ENCODE results near the gene ARHGEF17. TPM values are rescaled to one million over a fixed set of nuclear protein-coding genes. Genes with fewer than 3 reads are reported as not detected.

The ARHGEF17 gene
- total RNA-seq, 1 donor from 2014 or later: 51.5 TPM

- intact Hi-C loops (cut with DNase I): loop anchor here (5.0 kb wide), 2 partner anchors 50 to 100 kb away; no protein-coding TSS in a partner anchor
- DNase-seq: no peak
- ATAC-seq (ENCODE audit: poor library complexity): peak; percentile 15
These were observed 20.5 kb upstream of the ARHGEF17 start for GRCh38 chr11:73287400-73288101.

- ATAC-seq (ENCODE audit: poor library complexity) (no peak), DNase-seq (no peak)
- intact Hi-C loops (cut with DNase I): loop anchor here (5.0 kb wide), 2 partner anchors 51 to 101 kb away; no protein-coding TSS in a partner anchor
These were observed 19.7 kb upstream of the ARHGEF17 start for GRCh38 chr11:73288192-73288872.

GRCh38 chr11:73288873-73289707 is 19.0 kb upstream of the ARHGEF17 start:
- peak; percentile 86 for ATAC-seq (ENCODE audit: poor library complexity)
- intact Hi-C loops (cut with DNase I): loop anchor here (5.0 kb wide), 2 partner anchors 52 to 102 kb away; no protein-coding TSS in a partner anchor
- peak; percentile 81 for DNase-seq

GRCh38 chr11:73290536-73290935 is 17.5 kb upstream of the ARHGEF17 start:
- no peak for DNase-seq
- intact Hi-C loops (cut with DNase I): loop anchor here (10.0 kb wide), 1 partner anchor 566 kb away; no protein-coding TSS in a partner anchor
- no peak for ATAC-seq (ENCODE audit: poor library complexity)

GRCh38 chr11:73291196-73291595 is 16.9 kb upstream of the ARHGEF17 start:
- ATAC-seq (ENCODE audit: poor library complexity) (no peak), DNase-seq (no peak)
- intact Hi-C loops (cut with DNase I): loop anchor here (10.0 kb wide), 1 partner anchor 566 kb away; no protein-coding TSS in a partner anchor

- no peak for DNase-seq
- no peak for ATAC-seq (ENCODE audit: poor library complexity)
- intact Hi-C loops (cut with DNase I): loop anchor here (10.0 kb wide), 1 partner anchor 567 kb away; no protein-coding TSS in a partner anchor
These were observed 16.1 kb upstream of the ARHGEF17 start for GRCh38 chr11:73291781-73292524.

- DNase-seq (no peak), ATAC-seq (ENCODE audit: poor library complexity) (no peak)
- intact Hi-C loops (cut with DNase I): loop anchor here (10.0 kb wide), 1 partner anchor 568 kb away; no protein-coding TSS in a partner anchor
These were observed 15.6 kb upstream of the ARHGEF17 start for GRCh38 chr11:73292525-73292894.

GRCh38 chr11:73293356-73293936 is 14.6 kb upstream of the ARHGEF17 start:
- no peak for ATAC-seq (ENCODE audit: poor library complexity)
- intact Hi-C loops (cut with DNase I): loop anchor here (10.0 kb wide), 1 partner anchor 569 kb away; no protein-coding TSS in a partner anchor
- no peak for DNase-seq

- ATAC-seq (ENCODE audit: poor library complexity) (no peak), DNase-seq (no peak)
- intact Hi-C loops (cut with DNase I): loop anchor here (10.0 kb wide), 1 partner anchor 570 kb away; no protein-coding TSS in a partner anchor
These were observed 13.5 kb upstream of the ARHGEF17 start for GRCh38 chr11:73294604-73295003.

GRCh38 chr11:73295241-73295995 is 12.7 kb upstream of the ARHGEF17 start:
- intact Hi-C loops (cut with DNase I): loop anchor here (10.0 kb wide), 1 partner anchor 571 kb away; no protein-coding TSS in a partner anchor
- ATAC-seq (ENCODE audit: poor library complexity) (peak; percentile 38), DNase-seq (peak; percentile 74)

- ATAC-seq (ENCODE audit: poor library complexity): no peak
- no peak for DNase-seq
- intact Hi-C loops (cut with DNase I): loop anchor here (10.0 kb wide), 1 partner anchor 571 kb away; no protein-coding TSS in a partner anchor
These were observed 12.1 kb upstream of the ARHGEF17 start for GRCh38 chr11:73295996-73296318.

GRCh38 chr11:73296501-73297230 is 11.4 kb upstream of the ARHGEF17 start:
- ATAC-seq (ENCODE audit: poor library complexity) (no peak), DNase-seq (no peak)
- intact Hi-C loops (cut with DNase I): loop anchor here (10.0 kb wide), 1 partner anchor 572 kb away; no protein-coding TSS in a partner anchor

- ATAC-seq (ENCODE audit: poor library complexity) (no peak), DNase-seq (no peak)
- intact Hi-C loops (cut with DNase I): loop anchor here (10.0 kb wide), 1 partner anchor 572 kb away; no protein-coding TSS in a partner anchor
These were observed 10.9 kb upstream of the ARHGEF17 start for GRCh38 chr11:73297231-73297590.

- intact Hi-C loops (cut with DNase I): loop anchor here (10.0 kb wide), 1 partner anchor 573 kb away; no protein-coding TSS in a partner anchor
- DNase-seq (no peak), ATAC-seq (ENCODE audit: poor library complexity) (no peak)
These were observed 10.4 kb upstream of the ARHGEF17 start for GRCh38 chr11:73297702-73298101.

- DNase-seq: no peak
- ATAC-seq (ENCODE audit: poor library complexity): no peak
- intact Hi-C loops (cut with DNase I): loop anchor here (10.0 kb wide), 1 partner anchor 573 kb away; no protein-coding TSS in a partner anchor
These were observed 9.8 kb upstream of the ARHGEF17 start for GRCh38 chr11:73298233-73298632.

- DNase-seq: no peak
- intact Hi-C loops (cut with DNase I): loop anchor here (10.0 kb wide), 1 partner anchor 575 kb away; no protein-coding TSS in a partner anchor
These were observed 8.3 kb upstream of the ARHGEF17 start for GRCh38 chr11:73299751-73300150.

More at GRCh38 chr11:73299751-73300150, 8.3 kb upstream of the ARHGEF17 start:
- no peak for ATAC-seq (ENCODE audit: poor library complexity)

All from Right ventricle myocardium superior (tissue), 1 donor.